Astrocyte (in vitro differentiated cells and primary cell): ENCODE data around the gene PPP2R2B. TPM values are rescaled to one million over a fixed set of nuclear protein-coding genes. Genes with fewer than 3 reads are reported as not detected.

Experiments
- DNase-seq: peaks from one replicate; pipeline ENCODE4 v3.0.0-alpha.2; 2010; ENCODE audit warnings: low read depth
- FAIRE-seq: peaks from 2 replicates; lab custom pipeline; 2011; peaks lifted over from hg19 to GRCh38; lab: Jason Lieb, UNC
- H2AFZ ChIP-seq: 2 replicates; pipeline ENCODE4 v1.6.0; 2012; ENCODE audit warnings: low read depth, low read length, inconsistent platforms
- H3K27ac ChIP-seq: 2 replicates; pipeline ENCODE4 v1.5.1; 2011; ENCODE audit warnings: low read depth, low read length, inconsistent platforms
- H3K27me3 ChIP-seq: 2 replicates; pipeline ENCODE4 v1.6.0; 2011; ENCODE audit warnings: low read length, inconsistent platforms; ENCODE audit not compliant: insufficient read depth
- H3K36me3 ChIP-seq: 2 replicates; pipeline ENCODE4 v1.5.1; 2011; ENCODE audit warnings: low read length, inconsistent platforms; ENCODE audit not compliant: insufficient read depth
- H3K4me1 ChIP-seq: 2 replicates; pipeline ENCODE4 v1.5.1; 2011; ENCODE audit warnings: low read length, inconsistent platforms; ENCODE audit not compliant: insufficient read depth
- H3K4me2 ChIP-seq: 2 replicates; pipeline ENCODE4 v1.6.0; 2012; ENCODE audit warnings: low read length, inconsistent platforms
- H3K4me3 ChIP-seq: 2 replicates; pipeline ENCODE4 v1.5.1; 2011; ENCODE audit warnings: low read depth, mild to moderate bottlenecking, low read length, inconsistent platforms; ENCODE audit not compliant: insufficient read depth
- H3K79me2 ChIP-seq: 2 replicates; pipeline ENCODE4 v1.6.0; 2012; ENCODE audit warnings: mild to moderate bottlenecking, low read length, inconsistent platforms; ENCODE audit not compliant: insufficient read depth
- H3K9ac ChIP-seq: 2 replicates; pipeline ENCODE4 v1.6.0; 2012; ENCODE audit warnings: mild to moderate bottlenecking, low read length, inconsistent platforms
- H3K9me3 ChIP-seq: 2 replicates; pipeline ENCODE4 v1.5.1; 2012; ENCODE audit warnings: low read depth, mild to moderate bottlenecking, low read length, inconsistent platforms; ENCODE audit not compliant: insufficient read depth
- H4K20me1 ChIP-seq: 2 replicates; pipeline ENCODE4 v1.6.0; 2012; ENCODE audit warnings: low read length, inconsistent platforms; ENCODE audit not compliant: insufficient read depth
- H3K27ac Mint-ChIP-seq: one replicate; pipeline ENCODE4 v1.8.0; 2021; ENCODE audit warnings: mild to moderate bottlenecking, mixed read lengths; ENCODE audit not compliant: unreplicated experiment
- H3K27me3 Mint-ChIP-seq: one replicate; pipeline ENCODE4 v1.8.0; 2021; ENCODE audit warnings: low read depth, mixed read lengths; ENCODE audit not compliant: unreplicated experiment
- H3K36me3 Mint-ChIP-seq: one replicate; pipeline ENCODE4 v1.8.0; 2021; ENCODE audit warnings: low read depth, mixed read lengths; ENCODE audit not compliant: unreplicated experiment
- H3K4me1 Mint-ChIP-seq: one replicate; pipeline ENCODE4 v1.8.0; 2021; ENCODE audit warnings: low read depth, mixed read lengths; ENCODE audit not compliant: unreplicated experiment
- H3K4me3 Mint-ChIP-seq: one replicate; pipeline ENCODE4 v1.8.0; 2021; ENCODE audit warnings: mild to moderate bottlenecking, moderate library complexity, mixed read lengths; ENCODE audit not compliant: unreplicated experiment
- H3K9me3 Mint-ChIP-seq: one replicate; pipeline ENCODE4 v1.8.0; 2021; ENCODE audit warnings: mild to moderate bottlenecking, mixed read lengths; ENCODE audit not compliant: unreplicated experiment
- CTCF ChIP-seq: IDR thresholded peaks from 2 replicates; pipeline ENCODE4 v1.5.1; 2011; ENCODE audit warnings: low read depth, mild to moderate bottlenecking, inconsistent platforms, low read length, moderate library complexity; ENCODE audit not compliant: insufficient read depth
- EZH2 ChIP-seq: IDR thresholded peaks from 2 replicates; pipeline ENCODE4 v1.6.1; 2012; ENCODE audit warnings: mild to moderate bottlenecking, low read length, inconsistent platforms; ENCODE audit not compliant: insufficient read depth
- total RNA-seq: library from RNA; stranded (reverse); gene quantifications from 2 replicates; pipeline ENCODE4 v1.2.1, GENCODE V29; 2021

Gene PPP2R2B
- total RNA-seq, 1 donor from 2014 or later: 5.2 TPM

- DNase-seq (no peak), FAIRE-seq (no peak)
- H3K4me3 Mint-ChIP-seq: no peak overlapping the region
- Histone ChIP-seq H3K36me3 (no peaks in the 10 kb centered on the region), H3K9ac (no peak overlapping the region), H3K4me2 (no peak overlapping the region), H4K20me1 (no peaks in the 10 kb centered on the region), H3K27me3 (no peaks in the 10 kb centered on the region), H3K27ac (no peak overlapping the region), H2AFZ (no peak overlapping the region), H3K9me3 (no peaks in the 10 kb centered on the region), H3K79me2 (no peaks in the 10 kb centered on the region), H3K4me3 (no peak overlapping the region), H3K4me1 (no peaks in the 10 kb centered on the region)
- no peaks in the 10 kb centered on the region for H3K9me3 Mint-ChIP-seq
- H3K4me1 Mint-ChIP-seq: peaks cover 10% of the 10 kb centered on the region
- H3K27me3 Mint-ChIP-seq: peaks cover 3% of the 10 kb centered on the region
- TF ChIP-seq EZH2 (no peak), CTCF (no peak)
- no peak overlapping the region for H3K27ac Mint-ChIP-seq
- H3K36me3 Mint-ChIP-seq: no peaks in the 10 kb centered on the region
Observed at GRCh38 chr5:146538432-146538831, 340.1 kb downstream of the PPP2R2B start.

- H3K36me3 Mint-ChIP-seq: no peaks in the 10 kb centered on the region
- H3K27me3 Mint-ChIP-seq: peaks cover 3% of the 10 kb centered on the region
- DNase-seq (no peak), FAIRE-seq (no peak)
- Histone ChIP-seq H3K4me2 (no peak overlapping the region), H3K27ac (no peak overlapping the region), H2AFZ (no peak overlapping the region), H3K79me2 (no peaks in the 10 kb centered on the region), H3K27me3 (no peaks in the 10 kb centered on the region), H3K9me3 (no peaks in the 10 kb centered on the region), H3K9ac (no peak overlapping the region), H3K4me3 (no peak overlapping the region), H4K20me1 (no peaks in the 10 kb centered on the region), H3K4me1 (no peaks in the 10 kb centered on the region), H3K36me3 (no peaks in the 10 kb centered on the region)
- H3K27ac Mint-ChIP-seq: no peak overlapping the region
- TF ChIP-seq CTCF (no peak), EZH2 (no peak)
- H3K9me3 Mint-ChIP-seq: no peaks in the 10 kb centered on the region
- H3K4me1 Mint-ChIP-seq: peaks cover 8% of the 10 kb centered on the region
- no peak overlapping the region for H3K4me3 Mint-ChIP-seq
Observed at GRCh38 chr5:146533882-146534281, 344.7 kb downstream of the PPP2R2B start.

- H3K79me2 ChIP-seq: no peaks in the 10 kb centered on the region
- H3K4me1 ChIP-seq: no peaks in the 10 kb centered on the region
- H3K27me3 ChIP-seq: no peaks in the 10 kb centered on the region
- TF ChIP-seq EZH2 (no peak), CTCF (peak; percentile 87)
- no peak overlapping the region for H3K27ac Mint-ChIP-seq
- H3K4me1 Mint-ChIP-seq: peaks cover 8% of the 10 kb centered on the region
- DNase-seq (peak; percentile 41), FAIRE-seq (peak; percentile 17)
- H3K9ac ChIP-seq: no peak overlapping the region
- no peaks in the 10 kb centered on the region for H3K9me3 ChIP-seq
- no peaks in the 10 kb centered on the region for H3K9me3 Mint-ChIP-seq
- H3K4me2 ChIP-seq: no peak overlapping the region
- H3K4me3 ChIP-seq: no peak overlapping the region
- peaks cover 3% of the 10 kb centered on the region for H3K27me3 Mint-ChIP-seq
- H3K36me3 Mint-ChIP-seq: no peaks in the 10 kb centered on the region
- no peak overlapping the region for H3K27ac ChIP-seq
- H4K20me1 ChIP-seq: no peaks in the 10 kb centered on the region
- no peak overlapping the region for H3K4me3 Mint-ChIP-seq
- H2AFZ ChIP-seq: peak overlapping the region; percentile 47
- no peaks in the 10 kb centered on the region for H3K36me3 ChIP-seq
Observed at GRCh38 chr5:146533260-146533857, 345.2 kb downstream of the PPP2R2B start.
